T47D (cell line): ENCODE data around the gene MEI4.
"Not testable (repeated sequence)": the region's sequence is repeated elsewhere in the genome, so short reads cannot be mapped to it uniquely, and the experiment has no call there.

Experiments used
- DNase-seq, 2 experiments: peaks; one replicate each; pipeline versions ENCODE4 v3.0.0 to v3.0.0-alpha.2; 2011 to 2012; ENCODE audit warnings: low read depth in 1 of 2, low spot score in 1 of 2
- JUND ChIP-seq: IDR thresholded peaks from 2 replicates; pipeline ENCODE4 v1.6.1; 2012; ENCODE audit warnings: low read depth
- in situ Hi-C: cut with HindIII; loops from 2 replicates; pipeline ENCODE4 v1.10.0; 2016; ENCODE audit warnings: low sequenced_read_pairs, low pct_unique_long_range_greater_than_20kb

The MEI4 gene

DNA sequence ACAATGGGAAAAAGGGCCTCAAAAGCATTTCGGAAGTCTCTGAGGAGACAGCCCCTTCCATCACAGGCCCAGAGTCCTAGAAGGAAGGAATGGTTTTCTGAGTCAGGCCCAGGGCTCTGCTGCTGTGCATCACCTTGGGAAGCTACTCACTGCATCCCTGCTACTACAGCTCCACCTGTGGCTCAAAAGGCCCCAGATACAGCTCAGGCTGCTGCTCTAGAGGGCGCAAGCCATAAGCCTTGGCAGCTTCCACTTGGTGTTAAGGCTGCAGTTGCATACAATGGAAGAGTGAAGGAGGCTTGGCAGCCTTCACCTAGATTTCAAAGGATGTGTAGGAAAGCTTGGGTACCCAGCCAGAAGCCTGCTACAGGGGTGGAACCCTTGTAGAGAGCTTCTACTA, 54.8 kb downstream of the MEI4 start:
- DNase-seq, result no peak
- TF ChIP-seq JUND, result no peak
- in situ Hi-C loops, result no loop called here

- DNase-seq, result no peak
- TF ChIP-seq JUND, result no peak
- in situ Hi-C loops, result no loop called here
Measured at GRCh38 chr6:77715588-77715987, 62.7 kb downstream of the MEI4 start.

DNA sequence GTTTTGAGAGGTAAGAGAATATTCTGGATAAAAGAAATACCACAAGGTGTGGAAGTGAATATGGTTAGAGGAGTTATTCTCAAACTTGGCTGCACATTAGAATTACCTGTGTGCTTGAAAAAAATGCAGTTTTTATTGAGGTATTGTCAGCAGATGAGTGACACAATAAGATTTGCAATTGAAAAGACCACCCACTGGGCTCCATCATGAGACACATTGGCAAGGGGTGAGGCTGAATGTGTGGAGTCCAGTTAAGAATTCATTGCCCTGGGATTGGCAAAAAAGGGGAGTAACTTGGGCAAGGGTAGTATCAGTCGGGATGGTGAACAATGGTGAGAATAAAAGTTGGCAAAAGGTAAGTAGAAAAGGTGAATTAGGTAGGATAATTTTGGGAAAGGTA, 63.5 kb downstream of the MEI4 start:
- TF ChIP-seq JUND, result no peak
- in situ Hi-C loops, result no loop called here
- no peak for DNase-seq

- in situ Hi-C loops, DNase-seq: not testable (repeated sequence)
Measured at GRCh38 chr6:77736010-77736409, 83.2 kb downstream of the MEI4 start.

DNA sequence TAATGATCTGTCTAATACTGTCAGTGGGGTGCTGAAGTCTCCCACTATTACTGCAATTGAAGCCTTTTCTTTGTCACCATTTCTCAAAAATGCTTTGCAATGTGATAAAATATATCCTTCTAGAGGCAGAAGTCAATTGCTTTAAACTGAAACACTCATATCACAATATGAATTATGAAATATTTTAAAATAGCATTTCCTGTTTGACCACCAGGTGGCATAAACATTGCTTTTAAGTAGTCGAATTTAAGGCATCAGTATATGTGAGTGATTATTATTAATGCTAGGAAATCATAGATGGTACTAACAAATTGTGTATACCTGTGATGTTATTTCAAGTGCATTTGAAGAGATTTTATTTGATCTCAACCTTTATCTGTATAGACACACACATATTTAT, 87.5 kb downstream of the MEI4 start:
- TF ChIP-seq JUND, result no peak
- peak in 1 of 2 experiments; percentile 29 for DNase-seq
- in situ Hi-C loops, result no loop called here

- DNase-seq, in situ Hi-C loops: not testable (repeated sequence)
Measured at GRCh38 chr6:77752156-77752555, 99.3 kb downstream of the MEI4 start.

DNA sequence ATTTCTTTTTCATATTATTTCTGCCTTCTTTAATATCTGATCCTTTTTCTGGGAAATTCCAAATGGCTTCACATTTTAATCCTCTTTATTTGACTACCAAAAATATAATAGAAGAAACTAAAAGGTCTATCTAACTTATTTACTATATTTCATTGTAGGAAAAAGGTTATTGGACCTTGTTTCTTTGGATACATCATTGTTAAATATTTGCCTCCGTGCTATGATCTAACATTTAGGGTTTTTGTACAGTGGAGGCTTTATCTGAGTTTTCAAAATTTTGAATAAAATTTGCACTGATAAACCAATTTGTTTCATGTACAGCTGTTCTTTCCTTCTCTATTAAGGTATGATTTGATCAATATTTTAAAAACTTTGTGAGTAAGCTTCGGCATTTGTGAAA, 109.5 kb downstream of the MEI4 start:
- no peak for TF ChIP-seq JUND
- in situ Hi-C loops, result no loop called here
- DNase-seq, result no peak

GRCh38 chr6:77763124-77763523, 110.3 kb downstream of the MEI4 start:
- in situ Hi-C loops, result no loop called here
- no peak for TF ChIP-seq JUND
- no peak for DNase-seq

- DNase-seq, result no peak
- no peak for TF ChIP-seq JUND
- in situ Hi-C loops, result no loop called here
Measured at GRCh38 chr6:77764364-77764763, 111.5 kb downstream of the MEI4 start.

GRCh38 chr6:77773157-77773822, 120.5 kb downstream of the MEI4 start:
- in situ Hi-C loops, result no loop called here
- no peak for TF ChIP-seq JUND

DNA sequence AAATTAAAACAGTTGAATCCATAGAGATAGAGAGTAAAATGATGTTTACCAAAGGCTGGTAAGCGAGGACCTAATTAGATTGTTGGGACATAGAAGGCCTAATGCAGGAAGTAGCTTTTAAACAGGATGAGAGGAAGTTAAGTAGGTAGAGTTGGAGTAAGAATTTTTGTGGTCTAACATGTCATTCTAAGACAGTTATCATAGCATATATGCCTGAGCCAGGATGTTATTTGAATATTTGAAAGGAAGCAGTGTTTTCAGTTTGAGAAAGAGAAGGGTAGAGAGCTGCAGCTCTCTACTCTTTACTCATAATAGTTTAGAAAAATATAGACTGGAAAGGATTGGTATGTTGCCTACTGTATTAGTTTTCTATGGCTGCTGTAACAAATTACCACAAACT, 121.6 kb downstream of the MEI4 start:
- no peak for DNase-seq
- no peak for TF ChIP-seq JUND
- in situ Hi-C loops, result no loop called here

More at GRCh38 chr6:77773157-77773822, 120.5 kb downstream of the MEI4 start:
- no peak for DNase-seq

- in situ Hi-C loops, result no loop called here
- no peak for TF ChIP-seq JUND
- no peak for DNase-seq
Measured at GRCh38 chr6:77776441-77776840, 123.6 kb downstream of the MEI4 start.

- in situ Hi-C loops, result no loop called here
- DNase-seq, result no peak
- no peak for TF ChIP-seq JUND
Measured at GRCh38 chr6:77778527-77778926, 125.7 kb downstream of the MEI4 start.

- no peak for TF ChIP-seq JUND
- in situ Hi-C loops, result no loop called here
- DNase-seq, result no peak
Measured at GRCh38 chr6:77786935-77787629, 134.2 kb downstream of the MEI4 start.
